ENCODE measurements around the gene RNF214. TPM values are rescaled to one million over a fixed set of nuclear protein-coding genes. Genes with fewer than 3 reads are reported as not detected.

Gene RNF214
- total and polyA plus RNA-seq, 2 experiments from 2014 or later = 12.5 to 27.0 TPM

DNA sequence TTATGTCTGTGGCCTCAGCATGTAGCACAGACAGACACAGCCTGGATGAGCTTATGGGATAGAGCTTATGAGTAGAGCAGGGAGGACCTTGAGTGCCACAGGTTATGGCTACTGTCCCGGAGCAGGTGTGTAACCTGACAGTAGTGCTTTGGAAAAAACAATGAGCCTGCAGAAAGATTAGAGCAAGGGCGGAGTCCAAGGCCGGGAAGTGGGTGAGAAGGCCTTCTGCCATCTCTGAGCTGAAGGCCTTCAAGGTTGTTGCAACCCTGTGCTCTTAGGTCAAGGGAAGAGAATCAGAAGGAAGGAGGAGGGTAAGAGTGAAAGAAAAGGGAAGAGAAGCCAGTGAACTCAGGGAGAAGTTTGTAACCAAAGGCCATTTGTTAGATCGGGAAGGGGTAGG, 37.2 kb upstream of the RNF214 start:
- Histone ChIP-seq H4K20me1 (ENCODE audit: insufficient read depth, poor library complexity, severe bottlenecking) (no peaks in the 10 kb centered on the region), H3K36me3 (replicated peaks; ENCODE audit: insufficient read depth, low read depth) (no peaks in the 10 kb centered on the region), H3K4me2 (no peak overlapping the region), H2AFZ (no peak overlapping the region), H3K4me3 (no peak overlapping the region), H3K27ac (no peak overlapping the region), H3K9me3 (ENCODE audit: low read depth) (no peaks in the 10 kb centered on the region), H3K79me2 (no peaks in the 10 kb centered on the region), H3K9me2 (replicated peaks; ENCODE audit: insufficient read depth) (no peaks in the 10 kb centered on the region), H3K4me1 (ENCODE audit: insufficient read depth) (peaks cover 18% of the 10 kb centered on the region), H3K27me3 (no peaks in the 10 kb centered on the region)
- WGBS (ENCODE audit: low lambda C conversion rate, missing lambda C conversion rate) = 85% methylated on average over 4 of the region's 4 CpGs
- TF ChIP-seq, protein P1, sequence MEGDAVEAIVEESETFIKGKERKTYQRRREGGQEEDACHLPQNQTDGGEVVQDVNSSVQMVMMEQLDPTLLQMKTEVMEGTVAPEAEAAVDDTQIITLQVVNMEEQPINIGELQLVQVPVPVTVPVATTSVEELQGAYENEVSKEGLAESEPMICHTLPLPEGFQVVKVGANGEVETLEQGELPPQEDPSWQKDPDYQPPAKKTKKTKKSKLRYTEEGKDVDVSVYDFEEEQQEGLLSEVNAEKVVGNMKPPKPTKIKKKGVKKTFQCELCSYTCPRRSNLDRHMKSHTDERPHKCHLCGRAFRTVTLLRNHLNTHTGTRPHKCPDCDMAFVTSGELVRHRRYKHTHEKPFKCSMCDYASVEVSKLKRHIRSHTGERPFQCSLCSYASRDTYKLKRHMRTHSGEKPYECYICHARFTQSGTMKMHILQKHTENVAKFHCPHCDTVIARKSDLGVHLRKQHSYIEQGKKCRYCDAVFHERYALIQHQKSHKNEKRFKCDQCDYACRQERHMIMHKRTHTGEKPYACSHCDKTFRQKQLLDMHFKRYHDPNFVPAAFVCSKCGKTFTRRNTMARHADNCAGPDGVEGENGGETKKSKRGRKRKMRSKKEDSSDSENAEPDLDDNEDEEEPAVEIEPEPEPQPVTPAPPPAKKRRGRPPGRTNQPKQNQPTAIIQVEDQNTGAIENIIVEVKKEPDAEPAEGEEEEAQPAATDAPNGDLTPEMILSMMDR (IDR thresholded peaks at IDR 0.05; ENCODE audit: poor library complexity) = no peak
- TF ChIP-seq EZH2 (IDR thresholded peaks at IDR 0.05; ENCODE audit: borderline replicate concordance) = no peak
- DNase-seq (ENCODE audit: low spot score) = no peak

GRCh38 chr11:117195761-117196160, 36.7 kb upstream of the RNF214 start:
- no peak for DNase-seq (ENCODE audit: low spot score)
- H3K79me2 ChIP-seq = no peaks in the 10 kb centered on the region
- H3K27ac ChIP-seq = no peak overlapping the region
- no peak overlapping the region for H3K4me3 ChIP-seq
- no peaks in the 10 kb centered on the region for H3K9me2 ChIP-seq (replicated peaks; ENCODE audit: insufficient read depth)
- H3K4me1 ChIP-seq (ENCODE audit: insufficient read depth) = peaks cover 18% of the 10 kb centered on the region
- no peaks in the 10 kb centered on the region for H3K27me3 ChIP-seq
- no peaks in the 10 kb centered on the region for H4K20me1 ChIP-seq (ENCODE audit: insufficient read depth, poor library complexity, severe bottlenecking)
- TF ChIP-seq, protein P1 (IDR thresholded peaks at IDR 0.05; ENCODE audit: poor library complexity) = no peak
- TF ChIP-seq EZH2phosphoT487 (IDR thresholded peaks at IDR 0.05; ENCODE audit: low read depth, severe bottlenecking, unreplicated experiment) (no peak), EZH2 (IDR thresholded peaks at IDR 0.05; ENCODE audit: borderline replicate concordance) (no peak)
- WGBS (ENCODE audit: low lambda C conversion rate, missing lambda C conversion rate) = 96% methylated on average over 19 of the region's 19 CpGs
- no peak overlapping the region for H3K4me2 ChIP-seq
- H2AFZ ChIP-seq = no peak overlapping the region
- no peaks in the 10 kb centered on the region for H3K36me3 ChIP-seq (replicated peaks; ENCODE audit: insufficient read depth, low read depth)
- H3K9me3 ChIP-seq (ENCODE audit: low read depth) = no peaks in the 10 kb centered on the region

GRCh38 chr11:117197006-117197405, 35.5 kb upstream of the RNF214 start:
- no peak for DNase-seq (ENCODE audit: low spot score)
- no peak overlapping the region for H3K4me2 ChIP-seq
- H3K9me2 ChIP-seq (replicated peaks; ENCODE audit: insufficient read depth) = no peaks in the 10 kb centered on the region
- no peaks in the 10 kb centered on the region for H3K27me3 ChIP-seq
- TF ChIP-seq, protein P1 (IDR thresholded peaks at IDR 0.05; ENCODE audit: poor library complexity) = no peak
- TF ChIP-seq EZH2 (IDR thresholded peaks at IDR 0.05; ENCODE audit: borderline replicate concordance) = no peak
- no peak for TF ChIP-seq EZH2phosphoT487 (IDR thresholded peaks at IDR 0.05; ENCODE audit: low read depth, severe bottlenecking, unreplicated experiment)
- no peak overlapping the region for H3K27ac ChIP-seq
- H3K36me3 ChIP-seq (replicated peaks; ENCODE audit: insufficient read depth, low read depth) = no peaks in the 10 kb centered on the region
- H4K20me1 ChIP-seq (ENCODE audit: insufficient read depth, poor library complexity, severe bottlenecking) = no peaks in the 10 kb centered on the region
- no peaks in the 10 kb centered on the region for H3K9me3 ChIP-seq (ENCODE audit: low read depth)
- no peak overlapping the region for H3K4me3 ChIP-seq
- peaks cover 18% of the 10 kb centered on the region for H3K4me1 ChIP-seq (ENCODE audit: insufficient read depth)
- no peaks in the 10 kb centered on the region for H3K79me2 ChIP-seq
- H2AFZ ChIP-seq = no peak overlapping the region
- WGBS (ENCODE audit: low lambda C conversion rate, missing lambda C conversion rate) = 94% methylated on average over 7 of the region's 7 CpGs

Data from hepatocyte (in vitro differentiated cells).